GM12878 (cell line): ENCODE measurements around the gene SEMA7A.

Source experiments
- CEBPB ChIP-seq, 2 experiments: fragments of 150-350 bp in 1 of 2; IDR thresholded peaks; 2 replicates each; pipeline ENCODE4 v1.6.1; 2012 to 2014; ENCODE audit warnings: low read depth in 2 of 2, low read length in 2 of 2, borderline replicate concordance in 1 of 2, inconsistent platforms in 1 of 2
- TF ChIP-seq, protein P1 (sequence below): IDR thresholded peaks from 2 replicates; pipeline ENCODE4 v1.6.1; 2012; ENCODE audit warnings: mild to moderate bottlenecking, low read depth, low read length

DNA sequence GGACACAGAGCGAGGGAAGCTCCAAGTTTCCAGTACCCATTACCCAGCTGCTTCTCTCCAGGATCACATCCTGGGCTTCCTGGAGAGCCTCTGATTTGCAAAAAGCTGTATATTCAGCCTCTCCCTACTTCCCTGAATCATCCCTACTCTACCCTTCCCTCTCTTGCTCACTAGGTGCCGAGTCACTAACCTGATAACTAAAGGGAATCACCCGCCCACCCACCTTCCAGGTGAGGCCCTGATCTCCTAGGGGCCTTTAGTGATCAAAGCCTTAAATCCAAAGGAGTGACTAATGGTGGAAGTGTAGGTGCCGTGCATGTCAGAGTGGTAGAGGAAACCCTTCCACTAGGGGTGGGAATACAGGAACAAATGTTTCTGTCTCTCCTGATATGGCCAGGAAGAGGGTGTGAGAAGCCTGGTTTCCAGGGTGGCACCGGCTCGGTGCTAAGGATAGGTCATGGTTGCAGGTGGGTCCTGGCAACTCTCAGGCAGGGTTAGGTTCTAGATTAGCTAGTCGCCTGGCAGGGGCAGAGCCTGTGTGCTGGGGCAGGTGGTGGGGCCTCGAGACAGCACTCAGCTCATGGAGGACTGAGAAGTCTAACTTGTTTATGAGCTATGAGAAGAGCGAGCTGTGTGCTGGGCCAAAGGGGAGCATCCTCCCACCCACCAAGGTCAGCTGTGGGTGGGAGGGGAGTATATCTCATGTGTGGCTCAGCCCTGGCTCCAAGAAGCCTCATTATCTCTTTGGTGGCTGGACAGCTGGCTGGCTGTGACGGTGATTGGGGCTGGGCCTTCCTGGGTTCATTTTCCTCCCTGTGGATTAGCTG, 10.1 kb downstream of the SEMA7A start:
- TF ChIP-seq, protein P1, sequence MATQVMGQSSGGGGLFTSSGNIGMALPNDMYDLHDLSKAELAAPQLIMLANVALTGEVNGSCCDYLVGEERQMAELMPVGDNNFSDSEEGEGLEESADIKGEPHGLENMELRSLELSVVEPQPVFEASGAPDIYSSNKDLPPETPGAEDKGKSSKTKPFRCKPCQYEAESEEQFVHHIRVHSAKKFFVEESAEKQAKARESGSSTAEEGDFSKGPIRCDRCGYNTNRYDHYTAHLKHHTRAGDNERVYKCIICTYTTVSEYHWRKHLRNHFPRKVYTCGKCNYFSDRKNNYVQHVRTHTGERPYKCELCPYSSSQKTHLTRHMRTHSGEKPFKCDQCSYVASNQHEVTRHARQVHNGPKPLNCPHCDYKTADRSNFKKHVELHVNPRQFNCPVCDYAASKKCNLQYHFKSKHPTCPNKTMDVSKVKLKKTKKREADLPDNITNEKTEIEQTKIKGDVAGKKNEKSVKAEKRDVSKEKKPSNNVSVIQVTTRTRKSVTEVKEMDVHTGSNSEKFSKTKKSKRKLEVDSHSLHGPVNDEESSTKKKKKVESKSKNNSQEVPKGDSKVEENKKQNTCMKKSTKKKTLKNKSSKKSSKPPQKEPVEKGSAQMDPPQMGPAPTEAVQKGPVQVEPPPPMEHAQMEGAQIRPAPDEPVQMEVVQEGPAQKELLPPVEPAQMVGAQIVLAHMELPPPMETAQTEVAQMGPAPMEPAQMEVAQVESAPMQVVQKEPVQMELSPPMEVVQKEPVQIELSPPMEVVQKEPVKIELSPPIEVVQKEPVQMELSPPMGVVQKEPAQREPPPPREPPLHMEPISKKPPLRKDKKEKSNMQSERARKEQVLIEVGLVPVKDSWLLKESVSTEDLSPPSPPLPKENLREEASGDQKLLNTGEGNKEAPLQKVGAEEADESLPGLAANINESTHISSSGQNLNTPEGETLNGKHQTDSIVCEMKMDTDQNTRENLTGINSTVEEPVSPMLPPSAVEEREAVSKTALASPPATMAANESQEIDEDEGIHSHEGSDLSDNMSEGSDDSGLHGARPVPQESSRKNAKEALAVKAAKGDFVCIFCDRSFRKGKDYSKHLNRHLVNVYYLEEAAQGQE: no peak
- no peak for TF ChIP-seq CEBPB (IDR thresholded peaks at IDR 0.05; ENCODE audit: borderline replicate concordance in 1 of 2, low read depth in 2 of 2, low read length in 2 of 2)
